ENCODE data around the gene CEND1.

CEND1 gene

GRCh38 chr11:802018-802617 is 12.2 kb upstream of the CEND1 start:
- H2AFZ ChIP-seq (ENCODE audit: low read length), result no peak overlapping the region
- H3K4me3 ChIP-seq (ENCODE audit: low read length), result no peak overlapping the region
- 0 out of 2 replicates have a peak, but pooled peaks cover 5% of the 10 kb centered on the region for H3K4me1 ChIP-seq (ENCODE audit: low read length)
- H3K79me2 ChIP-seq (ENCODE audit: low read length), result peaks cover 34% of the 10 kb centered on the region
- H3K27ac ChIP-seq (ENCODE audit: low read length), result no peak overlapping the region
- TF ChIP-seq EZH2phosphoT487 (IDR thresholded peaks at IDR 0.05; ENCODE audit: low read length) (no peak), EZH2 (optimal IDR thresholded peaks at IDR 0.05; ENCODE audit: low read depth, low read length) (no peak), CTCF (IDR thresholded peaks at IDR 0.05; ENCODE audit: low read length) (no peak)
- DNase-seq, result no peak
- no peaks in the 10 kb centered on the region for H3K36me3 ChIP-seq (replicated peaks; ENCODE audit: insufficient read depth, low read length)
- H3K9ac ChIP-seq (ENCODE audit: low read length), result no peak overlapping the region
- H4K20me1 ChIP-seq (ENCODE audit: insufficient read depth, low read length), result no peaks in the 10 kb centered on the region
- no peaks in the 10 kb centered on the region for H3K9me2 ChIP-seq (replicated peaks; ENCODE audit: insufficient read depth, low read length)
- no peaks in the 10 kb centered on the region for H3K9me3 ChIP-seq (replicated peaks; ENCODE audit: insufficient read depth, low read length)
- peaks cover 19% of the 10 kb centered on the region for H3F3A ChIP-seq (ENCODE audit: insufficient read depth, low read length)
- no peaks in the 10 kb centered on the region for H3K27me3 ChIP-seq (replicated peaks; ENCODE audit: insufficient read depth, low read length)
- H3K4me2 ChIP-seq (ENCODE audit: low read depth, low read length), result no peak overlapping the region

GRCh38 chr11:801097-801780 is 11.3 kb upstream of the CEND1 start:
- H3K4me1 ChIP-seq (ENCODE audit: low read length), result 0 out of 2 replicates have a peak, but pooled peaks cover 5% of the 10 kb centered on the region
- H3K27ac ChIP-seq (ENCODE audit: low read length), result no peak overlapping the region
- DNase-seq, result no peak
- no peaks in the 10 kb centered on the region for H3K36me3 ChIP-seq (replicated peaks; ENCODE audit: insufficient read depth, low read length)
- no peaks in the 10 kb centered on the region for H3K9me2 ChIP-seq (replicated peaks; ENCODE audit: insufficient read depth, low read length)
- TF ChIP-seq EZH2phosphoT487 (IDR thresholded peaks at IDR 0.05; ENCODE audit: low read length), result no peak
- TF ChIP-seq CTCF (IDR thresholded peaks at IDR 0.05; ENCODE audit: low read length), result no peak
- TF ChIP-seq EZH2 (optimal IDR thresholded peaks at IDR 0.05; ENCODE audit: low read depth, low read length), result no peak
- no peaks in the 10 kb centered on the region for H3K9me3 ChIP-seq (replicated peaks; ENCODE audit: insufficient read depth, low read length)
- no peak overlapping the region for H3K4me2 ChIP-seq (ENCODE audit: low read depth, low read length)
- no peaks in the 10 kb centered on the region for H4K20me1 ChIP-seq (ENCODE audit: insufficient read depth, low read length)
- peaks cover 25% of the 10 kb centered on the region for H3F3A ChIP-seq (ENCODE audit: insufficient read depth, low read length)
- H3K9ac ChIP-seq (ENCODE audit: low read length), result no peak overlapping the region
- no peak overlapping the region for H3K4me3 ChIP-seq (ENCODE audit: low read length)
- no peaks in the 10 kb centered on the region for H3K27me3 ChIP-seq (replicated peaks; ENCODE audit: insufficient read depth, low read length)
- H3K79me2 ChIP-seq (ENCODE audit: low read length), result peaks cover 43% of the 10 kb centered on the region
- no peak overlapping the region for H2AFZ ChIP-seq (ENCODE audit: low read length)

- Histone ChIP-seq H3K9ac (ENCODE audit: low read length) (no peak overlapping the region), H3K79me2 (ENCODE audit: low read length) (peaks cover 49% of the 10 kb centered on the region), H3F3A (ENCODE audit: insufficient read depth, low read length) (peaks cover 23% of the 10 kb centered on the region), H2AFZ (ENCODE audit: low read length) (no peak overlapping the region), H3K4me2 (ENCODE audit: low read depth, low read length) (no peak overlapping the region), H3K4me3 (ENCODE audit: low read length) (no peak overlapping the region), H3K9me3 (replicated peaks; ENCODE audit: insufficient read depth, low read length) (no peaks in the 10 kb centered on the region), H3K27ac (ENCODE audit: low read length) (no peak overlapping the region), H3K9me2 (replicated peaks; ENCODE audit: insufficient read depth, low read length) (no peaks in the 10 kb centered on the region), H4K20me1 (ENCODE audit: insufficient read depth, low read length) (no peaks in the 10 kb centered on the region), H3K4me1 (ENCODE audit: low read length) (0 out of 2 replicates have a peak, but pooled peaks cover 5% of the 10 kb centered on the region), H3K27me3 (replicated peaks; ENCODE audit: insufficient read depth, low read length) (no peaks in the 10 kb centered on the region), H3K36me3 (replicated peaks; ENCODE audit: insufficient read depth, low read length) (no peaks in the 10 kb centered on the region)
- TF ChIP-seq EZH2phosphoT487 (IDR thresholded peaks at IDR 0.05; ENCODE audit: low read length) (no peak), EZH2 (optimal IDR thresholded peaks at IDR 0.05; ENCODE audit: low read depth, low read length) (no peak), CTCF (IDR thresholded peaks at IDR 0.05; ENCODE audit: low read length) (no peak)
- DNase-seq, result no peak
These were observed 10.6 kb upstream of the CEND1 start for GRCh38 chr11:800473-800872.

All from MM.1S (cell line).